Stimulated activated naive CD8-positive, alpha-beta T cell treated with anti-CD3 and anti-CD28 coated beads, Interleukin-15, Interleukin-2, amounts not matched to agents 100 U/mL and 50 U/mL, for 24 hours (primary cell): Measurements from ENCODE around the gene CRYGN.

Experiments
- ATAC-seq: fragments of 150-1000 bp; cut with Tn5 transposase; one replicate; pipeline ENCODE4 v1.10.0; 2021
- DNase-seq: peaks from one replicate; pipeline ENCODE4 v3.0.0; 2021

The CRYGN gene

GRCh38 chr7:151459726-151460473 lies 20.0 kb upstream of the CRYGN start:
- ATAC-seq (peak; percentile 15), DNase-seq (no peak)

DNA sequence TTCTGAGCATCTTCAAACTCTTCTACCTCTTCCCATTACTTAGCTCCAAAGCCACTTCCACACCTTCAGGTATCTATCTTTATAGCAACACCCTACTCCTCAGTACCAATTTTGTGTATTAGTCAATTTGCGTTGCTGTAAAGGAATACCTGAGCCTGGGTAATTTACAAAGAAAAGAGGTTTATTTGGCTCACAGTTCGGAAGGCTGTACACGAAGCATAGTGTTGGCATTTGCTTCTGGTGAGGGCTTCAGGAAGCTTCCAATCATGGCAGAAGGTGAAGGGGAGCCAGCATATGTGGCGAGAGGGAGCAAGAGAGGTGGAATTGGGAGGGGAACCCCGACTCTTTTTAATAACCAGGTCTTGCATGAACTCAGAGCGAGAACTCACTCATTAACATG lies 17.6 kb upstream of the CRYGN start:
- DNase-seq (no peak), ATAC-seq (no peak)

GRCh38 chr7:151456782-151457181 lies 16.8 kb upstream of the CRYGN start:
- DNase-seq, result no peak
- no peak for ATAC-seq

DNA sequence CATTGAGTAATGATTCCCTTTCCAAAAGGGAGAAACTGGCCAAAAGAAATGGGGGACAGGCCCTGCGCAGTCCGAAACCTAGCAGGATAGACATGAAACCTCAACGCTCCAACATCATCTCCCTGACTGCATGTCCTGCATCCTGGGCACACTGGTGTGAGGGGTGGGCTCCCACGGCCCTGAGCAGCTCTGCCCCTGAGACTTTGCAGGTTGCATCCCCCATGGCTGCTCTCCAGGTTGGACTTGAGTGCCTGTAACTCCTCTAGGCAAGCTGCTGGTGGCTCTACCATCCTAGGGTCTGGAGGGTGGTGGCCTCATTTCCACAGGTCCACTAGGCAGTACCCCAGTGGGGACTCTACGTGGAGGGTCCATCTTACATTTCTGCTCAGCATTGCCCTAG lies 16.3 kb upstream of the CRYGN start:
- DNase-seq (no peak), ATAC-seq (no peak)

- ATAC-seq, result no peak
Measured at GRCh38 chr7:151455690-151456089, 15.7 kb upstream of the CRYGN start.

GRCh38 chr7:151454932-151455530 lies 15.1 kb upstream of the CRYGN start:
- ATAC-seq, result no peak
- DNase-seq, result no peak

More at GRCh38 chr7:151455690-151456089, 15.7 kb upstream of the CRYGN start:
- DNase-seq, result no peak

- ATAC-seq, result no peak
- no peak for DNase-seq
Measured at GRCh38 chr7:151454305-151454704, 14.4 kb upstream of the CRYGN start.

DNA sequence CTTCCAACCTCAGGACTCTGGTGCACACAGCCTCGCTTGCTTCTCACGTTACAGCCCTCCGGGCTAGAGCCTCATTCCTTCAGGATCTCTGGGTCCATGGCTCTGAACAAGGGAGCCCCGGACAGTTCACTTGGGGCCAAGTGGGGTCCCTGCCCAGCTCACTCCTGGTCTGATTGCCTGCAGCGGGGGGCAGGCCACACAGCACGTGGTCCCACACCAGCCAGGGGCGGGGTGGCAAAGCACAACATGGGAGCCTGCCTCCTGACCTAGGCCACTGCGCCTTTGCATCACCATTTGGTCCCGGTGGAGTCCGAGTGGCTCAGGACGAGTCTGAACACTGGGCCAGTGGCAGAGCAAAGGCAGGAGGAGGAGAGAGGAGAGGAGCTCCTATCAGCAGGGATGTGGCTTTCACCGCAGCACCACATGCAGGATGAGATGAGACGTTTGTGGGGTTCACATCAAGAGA lies 13.4 kb upstream of the CRYGN start:
- ATAC-seq (no peak), DNase-seq (no peak)

GRCh38 chr7:151452680-151453325 lies 12.9 kb upstream of the CRYGN start:
- ATAC-seq (no peak), DNase-seq (no peak)

- no peak for DNase-seq
- no peak for ATAC-seq
Measured at GRCh38 chr7:151451626-151452571, 12.0 kb upstream of the CRYGN start.

DNA sequence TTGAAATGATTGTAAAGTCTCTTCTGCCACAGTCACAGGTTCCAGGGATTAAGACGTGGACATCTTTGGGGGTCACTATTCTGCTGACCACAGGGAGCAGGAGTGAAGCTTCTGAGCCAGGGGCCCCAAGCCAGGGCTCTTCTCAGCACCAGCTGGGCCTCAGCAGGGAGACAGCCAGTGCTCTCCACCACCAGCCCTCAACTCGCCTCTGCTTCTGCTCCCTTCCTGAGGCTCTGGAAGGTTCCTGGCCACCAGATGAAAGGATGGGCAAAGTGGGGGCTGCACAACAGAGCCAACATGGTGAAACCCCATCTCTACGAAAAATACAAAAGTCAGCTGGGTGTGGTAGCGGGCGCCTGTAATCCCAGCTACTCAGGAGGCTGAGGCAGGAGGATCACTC lies 11.2 kb upstream of the CRYGN start:
- DNase-seq, result no peak
- ATAC-seq, result no peak

DNA sequence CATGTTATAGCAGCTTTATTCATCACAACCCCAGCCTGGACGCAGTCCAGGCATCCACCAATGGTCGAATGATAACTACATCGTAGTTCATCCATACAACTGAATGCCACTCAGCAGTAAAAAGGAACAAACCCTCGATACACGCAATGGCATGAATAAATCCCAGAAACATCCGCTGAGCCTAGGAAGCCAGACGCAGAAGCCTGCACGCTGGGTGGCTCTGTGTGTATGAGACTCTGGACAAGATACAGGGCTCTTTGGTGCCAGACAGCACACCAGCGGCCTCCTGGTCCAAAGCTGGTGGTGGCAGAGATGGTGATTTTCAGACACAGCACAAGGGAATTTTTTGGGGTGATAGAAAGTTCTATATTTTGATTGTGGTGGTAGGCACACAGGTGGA lies 10.0 kb upstream of the CRYGN start:
- ATAC-seq (no peak), DNase-seq (no peak)

- DNase-seq (peak; percentile 83), ATAC-seq (peak; percentile 78)
Measured at GRCh38 chr7:151448261-151449252, 8.6 kb upstream of the CRYGN start.

DNA sequence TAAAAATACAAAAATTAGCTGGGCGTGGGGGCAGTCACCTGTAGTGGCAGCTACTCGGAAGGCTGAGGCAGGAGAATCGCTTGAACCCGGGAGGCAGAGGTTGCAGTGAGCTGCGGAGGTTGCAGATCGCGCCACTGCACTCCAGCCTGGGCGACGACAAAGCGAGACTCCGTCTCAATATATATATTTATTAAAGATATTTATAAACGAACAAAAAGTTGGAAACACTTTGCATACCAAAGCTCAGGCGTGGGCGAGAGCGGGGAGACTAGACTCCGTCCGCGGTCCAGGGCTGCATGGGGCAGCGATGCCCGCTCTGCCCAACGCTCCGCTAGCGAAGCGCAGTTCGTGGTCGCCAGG lies 7.9 kb upstream of the CRYGN start:
- no peak for ATAC-seq
- DNase-seq, result no peak

- no peak for DNase-seq
- no peak for ATAC-seq
Measured at GRCh38 chr7:151447312-151447711, 7.4 kb upstream of the CRYGN start.

- ATAC-seq, result no peak
- no peak for DNase-seq
Measured at GRCh38 chr7:151446412-151446811, 6.5 kb upstream of the CRYGN start.

GRCh38 chr7:151444632-151445031 lies 4.7 kb upstream of the CRYGN start:
- DNase-seq (no peak), ATAC-seq (peak; percentile 55)

- no peak for DNase-seq
Measured at GRCh38 chr7:151442776-151443496, 3.0 kb upstream of the CRYGN start.

DNA sequence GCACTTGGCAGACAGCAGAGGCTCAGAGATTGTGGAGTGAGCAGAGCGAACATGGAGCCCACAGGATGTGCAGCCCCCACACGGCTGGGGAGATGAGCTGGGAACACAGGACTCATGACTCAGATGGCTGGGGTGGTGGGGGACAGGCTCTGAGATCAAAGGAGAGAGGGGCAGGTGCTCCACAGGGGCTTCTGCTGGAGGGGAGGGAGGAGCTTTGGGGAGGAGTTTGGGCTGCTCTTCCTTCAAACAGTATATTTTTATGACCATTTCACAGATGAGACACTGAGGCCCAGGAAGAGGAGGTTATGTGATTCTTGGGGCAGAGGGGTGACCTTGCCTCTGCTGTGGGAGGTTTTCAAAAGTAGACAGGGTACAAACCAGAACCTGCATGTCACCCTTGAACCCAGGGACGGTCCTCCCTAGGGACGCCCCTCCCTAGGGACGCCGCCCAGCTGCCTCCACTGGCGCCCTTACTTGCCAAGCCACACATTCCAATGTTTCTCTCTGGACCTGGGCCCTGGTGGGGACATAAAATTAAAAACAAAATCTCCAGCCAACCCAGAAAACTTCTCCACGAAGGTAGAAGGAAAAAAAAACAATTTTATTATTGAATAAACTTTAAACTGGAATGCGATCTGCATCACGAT lies 981 bp upstream of the CRYGN start:
- peak; percentile 41 for ATAC-seq
- no peak for DNase-seq

More at GRCh38 chr7:151442776-151443496, 3.0 kb upstream of the CRYGN start:
- ATAC-seq, result no peak
